ENCODE results near the gene DPH1. TPM values are rescaled to one million over a fixed set of nuclear protein-coding genes. Genes with fewer than 3 reads are reported as not detected.

Gene DPH1
- total and polyA plus RNA-seq, 4 donors = 9.8 to 24.6 (median 19.4) TPM

DNA sequence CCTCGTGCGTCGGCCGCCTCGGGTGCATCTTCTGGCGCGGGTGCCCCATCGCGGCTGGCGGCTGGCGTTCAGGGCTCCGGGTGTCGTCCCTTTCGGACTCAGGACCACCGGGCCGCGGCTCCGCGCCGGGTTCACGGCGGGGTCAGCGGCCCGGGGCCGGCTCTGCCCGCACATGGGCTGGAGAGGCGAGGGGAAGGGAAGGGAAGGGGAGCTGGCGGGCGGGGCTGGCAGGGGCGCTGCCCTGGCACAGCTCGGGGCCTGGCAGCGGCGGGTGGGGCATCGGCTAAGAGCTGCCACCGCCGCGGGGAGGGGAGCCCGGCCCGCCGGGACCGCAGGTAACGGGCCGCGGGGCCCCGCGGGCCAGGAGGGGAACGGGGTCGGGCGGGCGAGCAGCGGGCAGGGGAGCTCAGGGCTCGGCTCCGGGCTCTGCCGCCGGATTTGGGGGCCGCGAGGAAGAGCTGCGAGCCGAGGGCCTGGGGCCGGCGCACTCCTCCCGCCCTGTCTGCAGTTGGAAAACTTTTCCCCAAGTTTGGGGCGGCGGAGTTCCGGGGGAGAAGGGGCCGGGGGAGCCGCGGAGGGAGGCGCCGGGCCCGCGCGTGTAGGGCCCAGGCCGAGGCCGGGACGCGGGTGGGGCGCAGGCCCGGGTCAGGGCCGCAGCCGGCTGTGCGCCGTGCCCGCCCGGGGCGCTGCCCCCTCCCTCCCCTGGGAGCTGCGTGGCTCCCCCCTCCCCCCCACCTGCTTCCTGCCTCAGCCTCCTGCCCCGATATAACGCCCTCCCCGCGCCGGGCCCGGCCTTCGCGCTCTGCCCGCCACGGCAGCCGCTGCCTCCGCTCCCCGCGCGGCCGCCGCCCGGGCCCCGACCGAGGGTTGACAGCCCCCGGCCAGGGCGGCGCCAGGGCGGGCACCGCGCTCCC lies 25.6 kb downstream of the DPH1 start:
- 8% methylated on average over 113 of the region's 113 CpGs for WGBS
- H3K9me3 ChIP-seq (ENCODE audit: control insufficient read depth in 4 of 4, low read length in 3 of 4) = no peaks in the 10 kb centered on the region
- H3K4me3 ChIP-seq (ENCODE audit: low read depth in 1 of 3, low read length in 3 of 3) = peak overlapping the region in 2 of 3 donors; percentile 37 to 64
- TF ChIP-seq NR2F2 (IDR thresholded peaks at IDR 0.05) (no peak), RAD21 (IDR thresholded peaks at IDR 0.05) (no peak), ATF3 (IDR thresholded peaks at IDR 0.05) (no peak), GABPA (IDR thresholded peaks at IDR 0.05 in 1 of 2, conservative IDR thresholded peaks at IDR 0.05 in 1 of 2) (no peak), HNF4A (conservative IDR thresholded peaks at IDR 0.05) (no peak)
- TF ChIP-seq, protein P1, sequence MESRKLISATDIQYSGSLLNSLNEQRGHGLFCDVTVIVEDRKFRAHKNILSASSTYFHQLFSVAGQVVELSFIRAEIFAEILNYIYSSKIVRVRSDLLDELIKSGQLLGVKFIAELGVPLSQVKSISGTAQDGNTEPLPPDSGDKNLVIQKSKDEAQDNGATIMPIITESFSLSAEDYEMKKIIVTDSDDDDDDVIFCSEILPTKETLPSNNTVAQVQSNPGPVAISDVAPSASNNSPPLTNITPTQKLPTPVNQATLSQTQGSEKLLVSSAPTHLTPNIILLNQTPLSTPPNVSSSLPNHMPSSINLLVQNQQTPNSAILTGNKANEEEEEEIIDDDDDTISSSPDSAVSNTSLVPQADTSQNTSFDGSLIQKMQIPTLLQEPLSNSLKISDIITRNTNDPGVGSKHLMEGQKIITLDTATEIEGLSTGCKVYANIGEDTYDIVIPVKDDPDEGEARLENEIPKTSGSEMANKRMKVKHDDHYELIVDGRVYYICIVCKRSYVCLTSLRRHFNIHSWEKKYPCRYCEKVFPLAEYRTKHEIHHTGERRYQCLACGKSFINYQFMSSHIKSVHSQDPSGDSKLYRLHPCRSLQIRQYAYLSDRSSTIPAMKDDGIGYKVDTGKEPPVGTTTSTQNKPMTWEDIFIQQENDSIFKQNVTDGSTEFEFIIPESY (IDR thresholded peaks at IDR 0.05) = no peak
- TF ChIP-seq, protein P2, sequence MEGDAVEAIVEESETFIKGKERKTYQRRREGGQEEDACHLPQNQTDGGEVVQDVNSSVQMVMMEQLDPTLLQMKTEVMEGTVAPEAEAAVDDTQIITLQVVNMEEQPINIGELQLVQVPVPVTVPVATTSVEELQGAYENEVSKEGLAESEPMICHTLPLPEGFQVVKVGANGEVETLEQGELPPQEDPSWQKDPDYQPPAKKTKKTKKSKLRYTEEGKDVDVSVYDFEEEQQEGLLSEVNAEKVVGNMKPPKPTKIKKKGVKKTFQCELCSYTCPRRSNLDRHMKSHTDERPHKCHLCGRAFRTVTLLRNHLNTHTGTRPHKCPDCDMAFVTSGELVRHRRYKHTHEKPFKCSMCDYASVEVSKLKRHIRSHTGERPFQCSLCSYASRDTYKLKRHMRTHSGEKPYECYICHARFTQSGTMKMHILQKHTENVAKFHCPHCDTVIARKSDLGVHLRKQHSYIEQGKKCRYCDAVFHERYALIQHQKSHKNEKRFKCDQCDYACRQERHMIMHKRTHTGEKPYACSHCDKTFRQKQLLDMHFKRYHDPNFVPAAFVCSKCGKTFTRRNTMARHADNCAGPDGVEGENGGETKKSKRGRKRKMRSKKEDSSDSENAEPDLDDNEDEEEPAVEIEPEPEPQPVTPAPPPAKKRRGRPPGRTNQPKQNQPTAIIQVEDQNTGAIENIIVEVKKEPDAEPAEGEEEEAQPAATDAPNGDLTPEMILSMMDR (IDR thresholded peaks at IDR 0.05; ENCODE audit: low read depth, low read length, missing input control) = no peak
- H3K27ac ChIP-seq (ENCODE audit: low read depth in 1 of 2, low read length in 2 of 2) = peak overlapping the region; percentile 73 to 82
- H3K4me1 ChIP-seq (ENCODE audit: control insufficient read depth in 4 of 4, insufficient read depth in 4 of 4, low read length in 3 of 4) = peaks cover 10 to 41% (median 29%) of the 10 kb centered on the region in 4 donors
- no peak overlapping the region for H3K9ac ChIP-seq (ENCODE audit: low read depth in 1 of 2, low read length in 2 of 2)
- peaks cover 0 to 3% (median 0%) of the 10 kb centered on the region in 4 donors for H3K36me3 ChIP-seq (ENCODE audit: control insufficient read depth in 4 of 4, insufficient read depth in 3 of 4, low read depth in 1 of 4, low read length in 3 of 4)
- DNase-seq (ENCODE audit: low spot score) = no peak
- peaks cover 0 to 2% (median 0%) of the 10 kb centered on the region in 4 donors for H3K27me3 ChIP-seq (ENCODE audit: control insufficient read depth in 4 of 4, insufficient read depth in 4 of 4, low read length in 3 of 4)

GRCh38 chr17:2056206-2057174 lies 26.5 kb downstream of the DPH1 start:
- H3K4me1 ChIP-seq (ENCODE audit: control insufficient read depth in 4 of 4, insufficient read depth in 4 of 4, low read length in 3 of 4) = peaks cover 10 to 39% (median 27%) of the 10 kb centered on the region in 4 donors
- no peak for DNase-seq (ENCODE audit: low spot score)
- no peak for TF ChIP-seq YY1 (IDR thresholded peaks at IDR 0.05)
- TF ChIP-seq HNF4A (conservative IDR thresholded peaks at IDR 0.05) = no peak
- TF ChIP-seq HNF4G (IDR thresholded peaks at IDR 0.05) = no peak
- TF ChIP-seq EGR1 (IDR thresholded peaks at IDR 0.05; ENCODE audit: low read depth in 2 of 2) = no peak
- TF ChIP-seq NR2F2 (IDR thresholded peaks at IDR 0.05) = no peak
- TF ChIP-seq FOXA1 (IDR thresholded peaks at IDR 0.05) = no peak
- TF ChIP-seq ATF3 (IDR thresholded peaks at IDR 0.05) = no peak
- no peak for TF ChIP-seq RAD21 (IDR thresholded peaks at IDR 0.05)
- TF ChIP-seq, protein P2 (IDR thresholded peaks at IDR 0.05; ENCODE audit: low read depth, low read length, missing input control) = no peak
- TF ChIP-seq TAF1 (conservative IDR thresholded peaks at IDR 0.05) = no peak
- TF ChIP-seq, protein P1 (IDR thresholded peaks at IDR 0.05) = no peak
- TF ChIP-seq RXRA (IDR thresholded peaks at IDR 0.05) = no peak
- no peak for TF ChIP-seq FOXA2 (IDR thresholded peaks at IDR 0.05)

More at GRCh38 chr17:2056206-2057174, 26.5 kb downstream of the DPH1 start:
- 22% methylated on average over 85 of the region's 85 CpGs for WGBS
- peaks cover 0 to 2% (median 0%) of the 10 kb centered on the region in 4 donors for H3K27me3 ChIP-seq (ENCODE audit: control insufficient read depth in 4 of 4, insufficient read depth in 4 of 4, low read length in 3 of 4)
- H3K36me3 ChIP-seq (ENCODE audit: control insufficient read depth in 4 of 4, insufficient read depth in 3 of 4, low read depth in 1 of 4, low read length in 3 of 4) = peaks cover 0 to 3% (median 0%) of the 10 kb centered on the region in 4 donors
- H3K27ac ChIP-seq (ENCODE audit: low read depth in 1 of 2, low read length in 2 of 2) = peak overlapping the region; percentile 64 to 75
- H3K9ac ChIP-seq (ENCODE audit: low read depth in 1 of 2, low read length in 2 of 2) = no peak overlapping the region
- peak overlapping the region in 2 of 3 donors; percentile 19 to 64 for H3K4me3 ChIP-seq (ENCODE audit: low read depth in 1 of 3, low read length in 3 of 3)
- no peaks in the 10 kb centered on the region for H3K9me3 ChIP-seq (ENCODE audit: control insufficient read depth in 4 of 4, low read length in 3 of 4)

Data from liver (tissue), 9 donors.